HG03025 (cell line): Measurements from ENCODE around the gene SLCO3A1.

Experiments
- ATAC-seq: cut with Tn5 transposase; IDR thresholded peaks from one replicate; pipeline ENCODE4 v1.9.1; 2021; ENCODE audit warnings: mild to moderate bottlenecking, moderate library complexity; ENCODE audit not compliant: unreplicated experiment, low FRiP score

Gene SLCO3A1

GRCh38 chr15:91880373-91880772 is 26.9 kb downstream of the SLCO3A1 start:
- ATAC-seq: no peak

DNA sequence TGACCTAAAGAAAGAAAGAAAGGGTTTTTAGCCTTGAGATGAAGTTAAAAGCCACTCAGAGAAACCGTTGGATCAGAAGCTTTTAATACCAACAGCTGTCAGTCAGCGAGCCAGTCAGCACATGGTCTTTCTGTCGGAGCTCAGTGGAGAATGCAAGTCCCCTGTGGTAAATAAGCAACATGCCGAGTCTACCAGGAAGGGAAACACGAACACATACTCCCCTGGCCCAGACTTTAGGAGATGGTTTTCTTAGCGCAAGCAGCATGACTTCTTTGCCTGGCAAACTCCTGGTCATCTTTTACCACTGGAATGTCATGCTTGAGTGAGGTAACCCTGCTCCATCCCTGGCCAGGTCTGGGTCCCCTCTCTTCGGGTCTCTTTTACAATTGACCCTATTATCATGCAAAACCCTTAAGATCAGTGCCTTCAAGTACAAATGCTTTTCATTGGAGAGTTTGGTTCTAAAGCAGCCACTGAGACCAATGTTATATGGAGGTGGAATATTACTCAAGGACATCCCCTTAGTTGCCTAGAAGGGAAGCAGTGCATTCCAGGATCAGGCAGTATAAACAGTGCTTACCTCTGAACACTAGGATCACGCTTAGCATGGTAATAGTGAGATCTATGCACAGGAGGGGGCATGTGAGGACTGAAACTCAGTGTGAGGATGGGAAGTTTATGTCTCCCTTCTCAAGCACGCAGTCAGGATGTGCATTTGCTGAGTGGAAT is 28.2 kb downstream of the SLCO3A1 start:
- ATAC-seq: no peak

DNA sequence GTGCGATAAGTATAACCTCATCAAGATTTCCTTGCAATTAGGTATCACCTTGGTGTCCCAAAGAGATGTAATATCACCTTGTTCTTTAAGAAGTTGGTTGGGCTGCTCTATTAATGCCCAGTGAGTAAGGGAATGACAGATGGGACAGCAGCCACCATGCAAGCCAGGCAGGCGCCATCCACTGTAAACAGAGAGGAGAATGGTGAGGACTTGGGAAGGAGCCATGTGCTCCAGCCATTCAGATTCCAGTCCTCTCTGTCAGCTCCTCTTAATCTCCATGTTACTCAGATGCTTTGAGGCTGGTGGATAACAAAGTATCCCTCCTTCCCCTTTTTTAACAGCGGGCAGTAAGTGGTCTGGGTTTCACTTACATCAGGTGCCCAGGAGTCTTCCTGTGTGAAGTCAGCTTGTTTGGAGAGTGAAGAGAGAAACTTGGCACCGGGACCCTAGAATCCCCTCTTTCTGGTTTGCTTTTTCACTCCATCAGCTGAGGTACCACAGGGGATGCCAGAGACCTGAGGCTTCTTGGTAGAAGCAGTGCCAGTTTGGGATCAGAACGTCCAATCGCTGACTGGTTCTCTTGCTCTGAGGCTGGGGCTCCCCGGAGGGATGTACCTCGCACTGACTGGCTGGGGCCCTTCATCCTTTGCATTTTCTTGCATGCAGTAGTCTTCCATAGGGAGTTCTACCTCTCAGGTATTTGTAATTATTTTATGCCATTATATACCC is 29.5 kb downstream of the SLCO3A1 start:
- ATAC-seq: no peak

DNA sequence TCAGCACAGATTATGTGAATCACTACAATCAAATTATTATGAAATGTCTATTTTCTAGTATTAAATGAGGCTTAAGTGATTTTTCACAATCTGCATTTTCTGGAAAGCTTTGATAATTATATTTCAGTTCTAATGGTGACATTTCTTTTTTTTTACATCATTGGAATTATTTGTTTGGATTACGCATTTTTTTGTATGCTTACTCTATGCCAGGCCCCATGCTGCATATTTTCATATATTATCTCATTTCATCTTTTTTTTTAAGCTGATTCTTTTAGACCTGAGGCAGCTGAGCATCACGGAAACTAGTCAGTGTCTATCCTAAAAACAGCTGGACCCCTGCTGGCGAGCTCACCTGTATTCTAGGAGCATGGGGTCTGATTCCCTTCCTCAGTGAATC is 31.1 kb downstream of the SLCO3A1 start:
- no peak for ATAC-seq

GRCh38 chr15:91885054-91885453 is 31.5 kb downstream of the SLCO3A1 start:
- no peak for ATAC-seq

GRCh38 chr15:91885714-91886270 is 32.3 kb downstream of the SLCO3A1 start:
- no peak for ATAC-seq

GRCh38 chr15:91886878-91887277 is 33.4 kb downstream of the SLCO3A1 start:
- no peak for ATAC-seq

DNA sequence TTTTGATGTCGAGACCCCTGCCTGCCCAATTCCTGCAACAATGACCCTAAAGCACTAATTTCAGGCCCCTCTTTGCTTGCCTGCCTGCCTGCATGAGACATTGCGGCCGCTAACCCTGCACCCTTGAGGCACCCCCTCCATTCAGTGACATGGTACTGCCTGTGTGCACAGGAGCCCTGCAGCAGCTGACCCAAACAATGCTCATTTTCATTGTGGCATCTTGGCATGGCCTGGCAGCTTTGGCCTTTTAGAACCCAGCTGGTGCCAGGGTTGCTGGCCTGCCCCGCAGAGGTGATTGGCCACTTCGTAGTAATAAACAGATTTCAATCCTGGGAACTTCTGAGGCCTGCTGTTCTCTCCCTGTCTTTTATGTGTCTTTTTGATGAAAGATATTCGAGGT is 33.8 kb downstream of the SLCO3A1 start:
- no peak for ATAC-seq

DNA sequence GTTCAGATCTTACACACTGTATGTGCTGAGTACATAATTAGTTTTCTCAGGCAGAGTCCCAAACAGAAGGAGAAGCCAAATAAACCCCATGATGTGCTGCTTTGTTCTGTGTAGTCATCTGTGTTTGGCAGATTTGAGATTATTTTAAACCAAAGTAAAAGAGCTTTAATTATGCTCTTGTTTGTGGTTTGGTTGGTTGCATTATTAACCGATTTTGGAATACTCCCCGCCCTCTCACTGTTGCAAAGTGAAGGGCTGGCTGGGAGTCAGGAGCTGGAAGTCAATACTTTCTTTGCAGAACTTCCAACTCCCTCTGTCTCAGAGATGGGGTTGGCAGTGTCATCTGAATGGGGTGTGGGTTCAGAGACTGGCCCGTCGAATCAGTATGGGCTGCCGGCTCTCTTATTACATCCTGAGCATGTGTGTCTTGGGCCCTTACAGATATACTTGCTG is 34.4 kb downstream of the SLCO3A1 start:
- no peak for ATAC-seq

DNA sequence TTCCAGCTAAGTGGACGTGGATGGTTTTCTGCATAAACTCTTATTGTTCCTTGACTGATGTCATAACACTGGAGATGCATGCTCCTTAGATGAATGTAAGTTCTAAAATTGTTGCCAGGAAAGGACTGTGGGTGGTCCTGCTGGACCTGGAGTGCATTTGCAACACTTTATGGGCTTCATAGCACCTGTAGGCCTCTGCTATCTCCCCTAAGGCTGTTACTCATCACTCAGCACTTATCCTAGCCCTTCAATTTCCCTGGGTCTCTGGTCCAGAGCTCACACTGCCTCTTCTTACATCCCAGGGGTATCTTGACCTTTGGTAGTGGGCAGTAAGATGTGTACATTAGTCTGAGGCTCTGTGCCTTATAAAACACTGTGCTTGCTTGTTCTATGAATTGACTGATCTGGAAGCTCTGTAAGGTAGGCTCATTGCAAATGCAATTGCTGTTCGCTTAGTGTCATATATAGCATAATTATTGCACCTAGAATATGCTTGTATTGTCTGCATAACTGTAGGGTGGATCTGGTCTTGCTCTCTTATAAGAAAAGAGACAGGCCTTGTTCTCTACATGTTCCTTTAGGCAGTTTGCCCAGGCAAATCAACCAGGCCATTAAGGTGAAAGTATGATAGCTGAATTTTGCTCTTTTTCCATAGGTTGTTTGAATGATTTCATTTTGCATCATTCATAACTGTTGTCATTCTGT is 35.8 kb downstream of the SLCO3A1 start:
- no peak for ATAC-seq

DNA sequence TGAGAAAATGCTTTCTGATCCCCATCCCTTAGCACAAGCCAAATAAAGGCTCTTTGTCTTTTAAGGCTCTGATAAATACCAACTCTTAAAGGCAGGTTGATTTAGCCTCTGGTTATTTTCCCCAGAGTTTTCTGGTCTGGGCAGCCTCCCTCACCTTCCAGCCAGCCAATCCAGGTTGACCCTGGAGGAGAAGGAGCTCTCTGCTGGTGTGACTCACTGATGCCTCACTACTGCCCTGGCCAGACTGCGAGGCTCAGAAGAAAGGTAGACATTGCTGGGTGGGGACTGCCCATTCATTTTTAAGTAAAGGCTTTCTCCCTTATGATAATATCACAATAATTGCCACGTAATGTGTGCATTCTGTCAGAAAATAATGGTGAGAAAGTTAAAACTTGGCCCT is 37.1 kb downstream of the SLCO3A1 start:
- no peak for ATAC-seq

DNA sequence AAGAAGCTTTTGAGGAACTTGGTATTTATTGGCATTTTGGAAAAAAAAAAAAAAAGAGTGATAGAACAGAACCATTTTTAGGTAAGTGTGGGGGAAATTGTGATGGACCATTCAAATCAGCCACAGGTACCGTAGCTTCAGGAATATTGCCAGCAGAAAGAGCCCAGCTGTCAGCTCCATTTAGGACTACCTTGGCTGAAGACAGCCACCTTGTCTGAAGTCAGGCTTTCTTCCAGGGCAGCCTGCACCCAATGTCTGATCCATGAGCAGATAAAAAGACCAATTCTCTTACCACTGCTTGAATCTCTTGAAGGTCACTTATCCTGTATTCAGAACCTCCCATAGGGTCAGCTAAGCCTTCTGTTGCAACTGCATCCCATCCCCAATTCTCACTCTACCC is 37.6 kb downstream of the SLCO3A1 start:
- no peak for ATAC-seq

DNA sequence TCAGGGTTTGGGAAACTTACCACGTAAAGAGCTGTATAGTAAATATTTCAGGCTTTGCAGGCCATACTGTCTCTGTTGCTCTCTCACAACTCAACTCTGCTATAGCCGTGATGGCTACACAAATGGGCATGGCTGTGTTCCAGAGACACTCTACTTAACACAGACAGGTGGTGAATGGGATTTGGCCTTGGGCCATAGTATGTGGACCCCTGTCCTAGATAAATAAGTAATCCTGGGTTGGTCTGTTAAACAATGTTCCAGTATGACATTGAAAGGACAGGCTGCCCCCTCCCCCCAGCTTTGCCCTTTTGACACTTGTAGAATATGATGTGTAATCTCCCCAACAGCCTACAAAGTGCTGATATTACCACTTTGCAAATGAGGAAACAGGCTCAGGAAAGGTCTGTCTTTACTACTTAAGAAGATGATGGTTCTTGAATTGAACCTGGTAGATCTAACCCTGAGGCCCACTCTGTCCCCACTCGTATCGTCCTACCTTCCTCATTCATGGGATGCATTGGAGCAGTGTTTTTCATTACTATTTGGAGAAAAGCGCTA is 38.4 kb downstream of the SLCO3A1 start:
- no peak for ATAC-seq

- ATAC-seq: no peak
These were observed 38.9 kb downstream of the SLCO3A1 start for GRCh38 chr15:91892436-91892835.

DNA sequence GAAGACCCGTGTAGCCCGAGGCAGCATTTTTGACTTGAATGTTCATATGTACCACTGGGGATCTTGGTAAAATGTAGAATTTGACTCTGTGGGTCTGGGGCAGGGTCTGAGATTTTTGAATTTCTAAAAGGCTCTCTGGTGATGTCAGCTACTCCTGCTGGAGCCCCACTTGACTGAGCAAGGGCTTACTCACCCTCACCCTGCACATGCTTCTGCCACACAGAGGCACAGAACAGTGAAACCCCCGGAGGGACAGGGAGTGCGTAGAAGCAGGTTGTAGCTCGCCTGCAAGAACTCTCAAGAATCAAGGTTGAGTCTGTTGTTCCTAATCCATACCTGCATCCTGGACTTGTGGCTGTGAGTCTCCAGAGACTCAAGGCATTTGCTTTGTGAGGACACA is 41.1 kb downstream of the SLCO3A1 start:
- no peak for ATAC-seq

- no peak for ATAC-seq
These were observed 41.5 kb downstream of the SLCO3A1 start for GRCh38 chr15:91895051-91895450.

- ATAC-seq: no peak
These were observed 43.0 kb downstream of the SLCO3A1 start for GRCh38 chr15:91896341-91897055.

DNA sequence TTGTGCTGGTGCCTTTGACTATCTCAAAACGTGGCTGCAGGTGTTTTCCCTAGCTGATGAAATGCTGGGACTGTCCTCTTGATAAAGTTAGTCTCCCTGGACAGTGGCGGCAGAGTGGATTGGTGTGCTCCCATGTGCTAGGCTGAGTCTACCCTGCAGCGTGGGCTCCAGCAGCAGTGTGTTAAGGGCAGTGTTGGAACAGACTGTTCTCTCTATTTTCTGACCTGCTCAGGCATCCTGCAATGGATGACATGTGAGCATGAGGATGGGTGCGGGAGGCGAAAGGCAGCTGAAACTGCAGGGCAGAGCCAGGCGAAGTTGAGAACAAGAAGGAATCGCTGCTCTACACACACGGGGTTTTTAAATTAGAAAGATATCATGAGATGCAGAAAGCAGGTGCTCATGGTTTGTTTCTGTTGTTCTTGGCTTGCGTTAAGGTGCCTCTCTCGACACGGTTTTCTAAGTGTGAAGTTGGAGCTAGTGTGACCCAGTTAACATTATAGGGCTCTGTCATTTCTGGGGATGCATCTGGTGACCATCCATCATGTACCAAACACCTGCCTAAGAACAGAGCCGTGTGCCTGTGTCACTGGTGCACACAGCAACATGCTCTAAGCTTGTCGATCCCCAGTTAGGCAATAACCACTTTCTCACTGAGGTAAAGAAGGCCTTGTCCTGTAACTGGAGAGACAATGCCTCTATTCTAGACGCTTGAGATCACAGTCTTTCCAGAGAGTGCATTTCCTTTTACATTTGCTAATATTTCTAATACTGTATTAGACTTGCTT is 44.3 kb downstream of the SLCO3A1 start:
- ATAC-seq: no peak

DNA sequence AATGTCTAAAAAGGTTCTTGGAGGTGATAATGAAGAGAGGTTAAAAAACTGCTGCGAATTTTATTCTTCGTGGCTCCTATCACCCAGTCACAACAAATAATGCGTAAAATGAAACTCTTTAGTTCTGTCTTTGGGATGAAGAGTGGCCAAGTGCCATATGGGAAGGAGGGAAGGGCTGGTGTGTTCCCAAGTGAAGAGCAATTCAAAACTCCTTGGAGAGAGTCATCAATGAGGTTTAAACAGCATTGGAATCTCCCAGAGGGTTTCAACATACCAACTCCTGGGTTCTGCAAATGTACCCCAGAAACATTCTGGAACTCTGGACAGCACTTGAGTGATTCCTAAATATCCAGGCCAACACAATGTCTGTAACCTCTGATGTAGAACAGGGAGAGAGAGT is 45.3 kb downstream of the SLCO3A1 start:
- no peak for ATAC-seq
